ENCODE results near the gene MYEOV. TPM values are rescaled to one million over a fixed set of nuclear protein-coding genes. Genes with fewer than 3 reads are reported as not detected.

The MYEOV gene
- total and polyA plus RNA-seq, 2 experiments from 2014 or later = 0.14 TPM; not detected in 1

DNA sequence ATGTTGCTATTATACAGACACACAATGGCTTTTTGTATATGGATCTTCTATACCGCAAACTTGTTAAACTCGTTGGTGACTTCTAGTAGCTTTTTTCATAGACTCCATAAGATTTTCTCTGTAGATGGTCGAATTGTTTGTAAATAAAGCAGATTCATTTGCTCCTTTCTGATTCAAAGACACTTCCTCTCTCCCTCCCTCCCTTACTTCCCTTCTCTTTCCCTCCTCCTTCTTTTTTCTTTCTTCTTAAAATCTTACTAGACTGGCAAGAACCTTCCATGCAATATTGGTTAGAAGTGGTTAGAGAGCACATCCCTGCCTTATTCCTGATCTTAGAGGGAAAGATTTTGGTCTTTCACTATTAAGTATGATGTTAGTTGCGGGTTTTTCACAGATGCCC, 36.4 kb downstream of the MYEOV start:
- no peaks in the 10 kb centered on the region for H3K9me2 ChIP-seq (ENCODE audit: insufficient read depth)
- H4K20me1 ChIP-seq (replicated peaks; ENCODE audit: insufficient read depth) = no peaks in the 10 kb centered on the region
- H2AFZ ChIP-seq = no peak overlapping the region
- no peaks in the 10 kb centered on the region for H3K36me3 ChIP-seq (ENCODE audit: insufficient read depth)
- TF ChIP-seq, protein P1, sequence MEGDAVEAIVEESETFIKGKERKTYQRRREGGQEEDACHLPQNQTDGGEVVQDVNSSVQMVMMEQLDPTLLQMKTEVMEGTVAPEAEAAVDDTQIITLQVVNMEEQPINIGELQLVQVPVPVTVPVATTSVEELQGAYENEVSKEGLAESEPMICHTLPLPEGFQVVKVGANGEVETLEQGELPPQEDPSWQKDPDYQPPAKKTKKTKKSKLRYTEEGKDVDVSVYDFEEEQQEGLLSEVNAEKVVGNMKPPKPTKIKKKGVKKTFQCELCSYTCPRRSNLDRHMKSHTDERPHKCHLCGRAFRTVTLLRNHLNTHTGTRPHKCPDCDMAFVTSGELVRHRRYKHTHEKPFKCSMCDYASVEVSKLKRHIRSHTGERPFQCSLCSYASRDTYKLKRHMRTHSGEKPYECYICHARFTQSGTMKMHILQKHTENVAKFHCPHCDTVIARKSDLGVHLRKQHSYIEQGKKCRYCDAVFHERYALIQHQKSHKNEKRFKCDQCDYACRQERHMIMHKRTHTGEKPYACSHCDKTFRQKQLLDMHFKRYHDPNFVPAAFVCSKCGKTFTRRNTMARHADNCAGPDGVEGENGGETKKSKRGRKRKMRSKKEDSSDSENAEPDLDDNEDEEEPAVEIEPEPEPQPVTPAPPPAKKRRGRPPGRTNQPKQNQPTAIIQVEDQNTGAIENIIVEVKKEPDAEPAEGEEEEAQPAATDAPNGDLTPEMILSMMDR (conservative IDR thresholded peaks at IDR 0.05; ENCODE audit: low read depth in 2 of 2) = no peak
- TF ChIP-seq, protein P2, sequence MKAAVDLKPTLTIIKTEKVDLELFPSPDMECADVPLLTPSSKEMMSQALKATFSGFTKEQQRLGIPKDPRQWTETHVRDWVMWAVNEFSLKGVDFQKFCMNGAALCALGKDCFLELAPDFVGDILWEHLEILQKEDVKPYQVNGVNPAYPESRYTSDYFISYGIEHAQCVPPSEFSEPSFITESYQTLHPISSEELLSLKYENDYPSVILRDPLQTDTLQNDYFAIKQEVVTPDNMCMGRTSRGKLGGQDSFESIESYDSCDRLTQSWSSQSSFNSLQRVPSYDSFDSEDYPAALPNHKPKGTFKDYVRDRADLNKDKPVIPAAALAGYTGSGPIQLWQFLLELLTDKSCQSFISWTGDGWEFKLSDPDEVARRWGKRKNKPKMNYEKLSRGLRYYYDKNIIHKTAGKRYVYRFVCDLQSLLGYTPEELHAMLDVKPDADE (IDR thresholded peaks at IDR 0.05) = no peak
- TF ChIP-seq ZNF331 (CRISPR knock-in tag; IDR thresholded peaks at IDR 0.05; ENCODE audit: low read depth) = no peak
- TF ChIP-seq EZH2phosphoT487 (IDR thresholded peaks at IDR 0.05; ENCODE audit: unreplicated experiment) = no peak
- no peak for TF ChIP-seq NANOG (IDR thresholded peaks at IDR 0.05; ENCODE audit: borderline replicate concordance)
- no peak for TF ChIP-seq REST (IDR thresholded peaks at IDR 0.05; ENCODE audit: unreplicated experiment)
- TF ChIP-seq ZNF462 (CRISPR knock-in tag; IDR thresholded peaks at IDR 0.05) = no peak
- no peak for TF ChIP-seq STAT1 (IDR thresholded peaks at IDR 0.05; ENCODE audit: unreplicated experiment)
- no peak for TF ChIP-seq EZH2 (IDR thresholded peaks at IDR 0.05; ENCODE audit: low read depth, unreplicated experiment)
- TF ChIP-seq JUNB (IDR thresholded peaks at IDR 0.05; ENCODE audit: unreplicated experiment) = no peak
- TF ChIP-seq CREB1 (CRISPR knock-in tag; IDR thresholded peaks at IDR 0.05; ENCODE audit: low read depth) = no peak
- TF ChIP-seq ZNF114 (CRISPR knock-in tag; IDR thresholded peaks at IDR 0.05) = no peak
- TF ChIP-seq POLR2AphosphoS5 (IDR thresholded peaks at IDR 0.05; ENCODE audit: low read depth) = no peak
- H3K27ac Mint-ChIP-seq = no peak overlapping the region
- peaks cover 13% of the 10 kb centered on the region for H3K27me3 Mint-ChIP-seq (ENCODE audit: insufficient read depth, low read depth, poor library complexity)
- ATAC-seq (no peak), DNase-seq (ENCODE audit: low spot score) (no peak)
- peaks cover 8% of the 10 kb centered on the region for H3K4me1 Mint-ChIP-seq
- no peak overlapping the region for H3K4me3 ChIP-seq
- no peaks in the 10 kb centered on the region for H3K36me3 Mint-ChIP-seq (ENCODE audit: low read depth)
- no peak overlapping the region for H3K4me3 Mint-ChIP-seq
- H3K27me3 ChIP-seq (ENCODE audit: insufficient read depth) = no peaks in the 10 kb centered on the region
- H3K4me2 ChIP-seq = 0 out of 2 replicates have a peak overlapping the region, but pooled peaks have one; percentile 42
- peaks cover 3% of the 10 kb centered on the region; the same call in 1 of the 2 replicates for H3K4me1 ChIP-seq (ENCODE audit: insufficient read depth)
- H3F3A ChIP-seq (replicated peaks; ENCODE audit: low read depth) = no peaks in the 10 kb centered on the region
- H3K9me3 Mint-ChIP-seq = no peaks in the 10 kb centered on the region
- no peaks in the 10 kb centered on the region for H3K79me2 ChIP-seq (replicated peaks; ENCODE audit: insufficient read depth)
- no peak overlapping the region for H3K27ac ChIP-seq (ENCODE audit: low read depth)
